GM12878 (cell line): ENCODE results near the gene CXCL17. TPM values are rescaled to one million over a fixed set of nuclear protein-coding genes. Genes with fewer than 3 reads are reported as not detected.
A peak's percentile ranks its signal among the peaks of the same experiment; 100 is the strongest.

Experiments used
- ATAC-seq: fragments of 200-7000 bp; cut with Tn5 transposase; 3 replicates; pipeline ENCODE4 v1.9.1; 2020; ENCODE audit warnings: mild to moderate bottlenecking, moderate library complexity
- BruUV-seq: library from RNA; stranded (reverse); fragments of 400-500 nt; replicated peaks from 2 replicates; lab custom pipeline; 2021; lab: Mats Ljungman, UMichigan
- CTCF ChIA-PET: fragments of 300-600 bp; sonication (Branson Sonifier 250); formaldehyde crosslinking; extraction: SDS; loops from one replicate; lab custom pipeline; 2021; ENCODE audit warnings: inconsistent platforms; lab: Yijun Ruan, JAX
- POLR2A ChIA-PET: fragments of 350-600 bp; formaldehyde crosslinking; extraction: SDS; loops from one replicate; lab custom pipeline; 2021; ENCODE audit warnings: inconsistent platforms; lab: Charles Lee
- RAD21 ChIA-PET: fragments of 300-600 bp; sonication (Branson Sonifier 250); formaldehyde crosslinking; loops from one replicate; lab custom pipeline; 2023; ENCODE audit warnings: antibody characterized with exemption; ENCODE audit not compliant: unreplicated experiment; lab: Charles Lee
- SMC1A ChIA-PET: fragments of 300-600 bp; sonication (Branson Sonifier 250); formaldehyde crosslinking; loops from one replicate; lab custom pipeline; 2023; ENCODE audit not compliant: unreplicated experiment, uncharacterized antibody; lab: Charles Lee
- DNase-seq: peaks from one replicate; pipeline ENCODE4 v3.0.0-alpha.2; 2011; ENCODE audit warnings: low read depth, low spot score
- FAIRE-seq: peaks from 3 replicates; lab custom pipeline; 2011; peaks lifted over from hg19 to GRCh38; lab: Jason Lieb, UNC
- H2AFZ ChIP-seq: 2 replicates; pipeline ENCODE4 v1.6.0; 2011; ENCODE audit warnings: low read depth, low read length, control low read depth; ENCODE audit not compliant: control insufficient read depth
- H3K27ac ChIP-seq: 2 replicates; pipeline ENCODE4 v1.5.1; 2011; ENCODE audit warnings: control low read depth; ENCODE audit not compliant: control insufficient read depth, insufficient read depth
- H3K27me3 ChIP-seq, 2 experiments: replicated peaks in 1 of 2; 2 replicates each; pipeline versions ENCODE4 v1.6.0 to v1.6.1; 2011; ENCODE audit warnings: low read length in 1 of 2; ENCODE audit not compliant: control insufficient read depth in 2 of 2, insufficient read depth in 2 of 2
- H3K36me3 ChIP-seq, 2 experiments: 2 replicates each; pipeline ENCODE4 v1.5.1; 2011; ENCODE audit warnings: low read length in 1 of 2; ENCODE audit not compliant: control insufficient read depth in 2 of 2, insufficient read depth in 2 of 2
- H3K4me1 ChIP-seq: 2 replicates; pipeline ENCODE4 v1.6.1; 2011; ENCODE audit warnings: mild to moderate bottlenecking, low read length, moderate library complexity, mixed read lengths; ENCODE audit not compliant: control insufficient read depth, insufficient read depth
- H3K4me2 ChIP-seq: 2 replicates; pipeline ENCODE4 v1.6.0; 2011; ENCODE audit warnings: control low read depth; ENCODE audit not compliant: control insufficient read depth, insufficient read depth
- H3K4me3 ChIP-seq: fragments of 200-600 bp; sonication (generic); 2 replicates; pipeline ENCODE4 v1.5.1; 2016
- H3K79me2 ChIP-seq: 2 replicates; pipeline ENCODE4 v1.6.0; 2011; ENCODE audit warnings: low read length; ENCODE audit not compliant: control insufficient read depth, insufficient read depth
- H3K9ac ChIP-seq: 2 replicates; pipeline ENCODE4 v1.8.0; 2011; ENCODE audit warnings: low read length, control low read depth, mixed read lengths; ENCODE audit not compliant: control insufficient read depth, insufficient read depth
- H3K9me3 ChIP-seq: replicated peaks from 3 replicates; pipeline ENCODE4 v1.5.1; 2011; ENCODE audit warnings: mild to moderate bottlenecking, low read length; ENCODE audit not compliant: control insufficient read depth, insufficient read depth
- H4K20me1 ChIP-seq: 2 replicates; pipeline ENCODE4 v1.6.0; 2011; ENCODE audit not compliant: control insufficient read depth, insufficient read depth
- BCL3 ChIP-seq: IDR thresholded peaks from 2 replicates; pipeline ENCODE4 v1.6.1; 2011; ENCODE audit warnings: borderline replicate concordance, low read depth, mild to moderate bottlenecking, moderate library complexity, low read length; ENCODE audit not compliant: insufficient read depth, poor library complexity, severe bottlenecking
- CBFB ChIP-seq: IDR thresholded peaks from 2 replicates; pipeline ENCODE4 v1.6.1; 2016; ENCODE audit warnings: antibody characterized with exemption, low read depth
- CHD1 ChIP-seq: IDR thresholded peaks from 2 replicates; pipeline ENCODE4 v1.6.1; 2012; ENCODE audit warnings: low read depth, low read length, improper control_type of control experiment
- HDAC6 ChIP-seq: fragments of 200-600 bp; sonication (generic); IDR thresholded peaks from one replicate; pipeline ENCODE4 v1.8.0; 2017; ENCODE audit warnings: antibody characterized with exemption; ENCODE audit not compliant: unreplicated experiment
- IRF5 ChIP-seq: fragments of 450-650 bp; IDR thresholded peaks from 2 replicates; pipeline ENCODE4 v1.6.1; 2017; ENCODE audit warnings: borderline replicate concordance
- MTA3 ChIP-seq: IDR thresholded peaks from 2 replicates; pipeline ENCODE4 v1.6.1; 2012; ENCODE audit warnings: low read length, inconsistent platforms, borderline replicate concordance
- PBX3 ChIP-seq: IDR thresholded peaks from 2 replicates; pipeline ENCODE4 v1.6.1; 2011; ENCODE audit warnings: mild to moderate bottlenecking, low read depth, low read length, moderate library complexity; ENCODE audit not compliant: insufficient replicate concordance
- PML ChIP-seq: IDR thresholded peaks from 2 replicates; pipeline ENCODE4 v1.6.1; 2012; ENCODE audit warnings: low read length, inconsistent platforms
- POLR2A ChIP-seq: IDR thresholded peaks from 2 replicates; pipeline ENCODE4 v1.6.1; 2011; ENCODE audit warnings: low read depth, mild to moderate bottlenecking, low read length
- RELA ChIP-seq: fragments of 450-650 bp; IDR thresholded peaks from 2 replicates; pipeline ENCODE4 v1.8.0; 2014; ENCODE audit warnings: borderline replicate concordance; ENCODE audit not compliant: partially characterized antibody
- STAT3 ChIP-seq: IDR thresholded peaks from 2 replicates; pipeline ENCODE4 v1.6.1; 2011; ENCODE audit warnings: low read depth, low read length, improper control_type of control experiment
- TAF1 ChIP-seq: IDR thresholded peaks from 2 replicates; pipeline ENCODE4 v1.6.1; 2011; ENCODE audit warnings: mild to moderate bottlenecking, low read depth, low read length, borderline replicate concordance
- USF1 ChIP-seq: IDR thresholded peaks from 2 replicates; pipeline ENCODE4 v1.6.1; 2011; ENCODE audit warnings: borderline replicate concordance, low read depth, mild to moderate bottlenecking, moderate library complexity, mixed read lengths, low read length; ENCODE audit not compliant: insufficient read depth; ENCODE audit errors: extremely low read length
- ZBTB4 ChIP-seq: fragments of 450-650 bp; formaldehyde crosslinking; IDR thresholded peaks from 2 replicates; pipeline ENCODE4 v1.4.0; 2022; ENCODE audit warnings: mild to moderate bottlenecking, moderate library complexity
- ZNF24 ChIP-seq: fragments of 450-650 bp; IDR thresholded peaks from 2 replicates; pipeline ENCODE4 v1.6.1; 2017; ENCODE audit warnings: antibody characterized with exemption, mild to moderate bottlenecking
- ZNF622 ChIP-seq: fragments of 450-650 bp; IDR thresholded peaks from 2 replicates; pipeline ENCODE4 v1.6.1; 2017; ENCODE audit warnings: mild to moderate bottlenecking, inconsistent platforms
- WGBS: methylation state at CpG from one replicate; pipeline ENCODE4 v1.1.6; 2016; ENCODE audit warnings: low lambda C conversion rate; ENCODE audit not compliant: insufficient replicate concordance, insufficient coverage; ENCODE audit errors: missing lambda C conversion rate; 5-methylcytosine and 5-hydroxymethylcytosine counted together
- in situ Hi-C: fragments of 300-500 bp; cut with MboI; formaldehyde crosslinking; loops from 9 replicates; pipeline ENCODE4 v1.14.3; 2018; ENCODE audit warnings: mixed read lengths
- intact Hi-C: fragments of 100-400 bp; cut with micrococcal nuclease; formaldehyde crosslinking; loops from one replicate; pipeline ENCODE4 v1.14.2; 2022; ENCODE audit not compliant: unreplicated experiment
- polyA plus RNA-seq, 11 experiments: library from polyadenylated mRNA; depleted of rRNA in 4 of 11; unstranded in 6 of 11; stranded (reverse) in 5 of 11; fragments of >200 nt; fragmentation: Nextera tagmentation in 4 of 11; fragmentation: Illumina TruSeq in 1 of 11; extraction: Ambion mirVana in 4 of 11; extraction: Trizol in 1 of 11; gene quantifications; 1 replicate in 1 of 11; 2 replicates in 10 of 11; pipeline versions ENCODE4 v1.2.1 to v1.2.3, GENCODE V29; 2011 to 2016; ENCODE audit warnings: inconsistent platforms in 2 of 11, missing spikeins in 2 of 11, low read depth in 1 of 11
- total RNA-seq, 4 experiments: library from RNA; depleted of rRNA in 3 of 4; stranded (reverse); fragments of >200 nt in 3 of 4; fragmentation: Illumina TruSeq in 1 of 4; extraction: Trizol in 1 of 4; gene quantifications; 2 replicates each; pipeline versions ENCODE4 v1.2.1 to v1.2.3, GENCODE V29; 2013 to 2021

Gene CXCL17
- total and polyA plus RNA-seq, 10 of the 15 experiments (the other 5 are each of a cell fraction or from before 2014, with no cell fraction given): 0.13 to 0.24 (median 0.15) TPM; not detected in 7

GRCh38 chr19:42402376-42403116 lies 40.2 kb downstream of the CXCL17 start:
- Histone ChIP-seq H3K4me1 (peaks cover 4% of the 10 kb centered on the region), H3K79me2 (peaks cover 3% of the 10 kb centered on the region), H3K36me3 (peaks cover 5% of the 10 kb centered on the region in 2 experiments; a peak in 3 of 4 replicates), H3K27ac (no peak overlapping the region), H2AFZ (no peak overlapping the region), H4K20me1 (no peaks in the 10 kb centered on the region), H3K27me3 (no peaks in the 10 kb centered on the region), H3K9me3 (no peaks in the 10 kb centered on the region), H3K4me3 (no peak overlapping the region; the same call in 1 of the 2 replicates), H3K9ac (no peak overlapping the region), H3K4me2 (peak overlapping the region; percentile 70; the same call in 1 of the 2 replicates)
- intact Hi-C loops: no loop called here
- 85% methylated on average over 34 of the region's 34 CpGs for WGBS
- SMC1A ChIA-PET: no interaction called here
- BruUV-seq: no TSS peak
- ATAC-seq (no peak), FAIRE-seq (no peak), DNase-seq (no peak)
- CTCF ChIA-PET: interaction anchor here (1.5 to 4.9 kb wide), 2 partner anchors 18 to 36 kb away, joined by 4 to 22 read pairs; no protein-coding TSS in a partner anchor
- in situ Hi-C loops: no loop called here
- RAD21 ChIA-PET: no interaction called here
- POLR2A ChIA-PET: no interaction called here
- TF ChIP-seq TAF1: no peak
- no peak for TF ChIP-seq CBFB
- no peak for TF ChIP-seq ZNF24
- no peak for TF ChIP-seq BCL3
- no peak for TF ChIP-seq RELA
- TF ChIP-seq STAT3: no peak
- TF ChIP-seq ZBTB4: no peak
- no peak for TF ChIP-seq ZNF622
- TF ChIP-seq PML: no peak
- TF ChIP-seq IRF5: no peak
- no peak for TF ChIP-seq HDAC6
- TF ChIP-seq POLR2A: no peak
- TF ChIP-seq PBX3: no peak
- TF ChIP-seq USF1: no peak
- no peak for TF ChIP-seq MTA3
- no peak for TF ChIP-seq CHD1
